GM23338 (cell line): ENCODE results near the gene NANS.

Source experiments
- CREB1 ChIP-seq: fragments of 250-450 bp; sonication (Bioruptor Pico); IDR thresholded peaks from 2 replicates; pipeline ENCODE4 v1.5.0; 2020; ENCODE audit warnings: low read depth, mild to moderate bottlenecking, moderate library complexity
- EZH2 ChIP-seq: fragments of 200-600 bp; sonication (generic); IDR thresholded peaks from one replicate; pipeline ENCODE4 v1.8.0; 2017; ENCODE audit warnings: antibody characterized with exemption, mild to moderate bottlenecking, low read depth; ENCODE audit not compliant: unreplicated experiment
- EZH2phosphoT487 ChIP-seq: fragments of 200-600 bp; sonication (generic); IDR thresholded peaks from one replicate; pipeline ENCODE4 v1.8.1; 2018; ENCODE audit warnings: antibody characterized with exemption; ENCODE audit not compliant: unreplicated experiment
- JUNB ChIP-seq: IDR thresholded peaks from one replicate; pipeline ENCODE4 v1.6.1; 2016; ENCODE audit warnings: antibody characterized with exemption; ENCODE audit not compliant: unreplicated experiment
- POLR2AphosphoS5 ChIP-seq: IDR thresholded peaks from 2 replicates; pipeline ENCODE4 v1.6.1; 2016; ENCODE audit warnings: antibody characterized with exemption, low read depth
- TF ChIP-seq, protein P1 (sequence below), 2 experiments: fragments of 200-600 bp in 1 of 2; sonication (generic) in 1 of 2; conservative IDR thresholded peaks; 2 replicates each; pipeline versions ENCODE4 v1.5.1 to v1.6.1; 2016 to 2017; ENCODE audit warnings: antibody characterized with exemption in 2 of 2, low read depth in 2 of 2, mild to moderate bottlenecking in 2 of 2, moderate library complexity in 1 of 2
- TF ChIP-seq, protein P2 (sequence below): IDR thresholded peaks from one replicate; pipeline ENCODE4 v1.6.1; 2018; ENCODE audit warnings: antibody characterized with exemption; ENCODE audit not compliant: unreplicated experiment
- TF ChIP-seq, protein P3 (sequence below): fragments of 250-450 bp; sonication (Bioruptor Pico); IDR thresholded peaks from 2 replicates; pipeline ENCODE4 v1.5.0; 2020; ENCODE audit warnings: mild to moderate bottlenecking, moderate library complexity

DNA sequence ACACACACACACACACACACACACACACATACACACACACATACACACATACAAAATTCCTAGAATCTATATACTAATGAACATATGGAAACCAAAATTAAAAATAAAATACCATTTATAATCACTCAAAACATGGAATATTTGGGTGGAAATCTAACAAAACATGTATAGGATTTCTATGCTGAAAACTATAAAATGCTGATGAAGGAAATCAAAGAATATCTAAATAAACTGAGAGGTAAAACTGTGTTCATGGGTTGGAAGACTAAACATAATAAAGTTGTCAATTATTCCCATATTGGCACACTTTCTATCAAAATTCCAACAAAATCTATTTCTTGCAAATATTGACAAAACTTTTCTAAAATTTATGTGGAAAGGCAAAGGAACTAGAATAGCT is 25.4 kb upstream of the NANS start:
- TF ChIP-seq, protein P1, sequence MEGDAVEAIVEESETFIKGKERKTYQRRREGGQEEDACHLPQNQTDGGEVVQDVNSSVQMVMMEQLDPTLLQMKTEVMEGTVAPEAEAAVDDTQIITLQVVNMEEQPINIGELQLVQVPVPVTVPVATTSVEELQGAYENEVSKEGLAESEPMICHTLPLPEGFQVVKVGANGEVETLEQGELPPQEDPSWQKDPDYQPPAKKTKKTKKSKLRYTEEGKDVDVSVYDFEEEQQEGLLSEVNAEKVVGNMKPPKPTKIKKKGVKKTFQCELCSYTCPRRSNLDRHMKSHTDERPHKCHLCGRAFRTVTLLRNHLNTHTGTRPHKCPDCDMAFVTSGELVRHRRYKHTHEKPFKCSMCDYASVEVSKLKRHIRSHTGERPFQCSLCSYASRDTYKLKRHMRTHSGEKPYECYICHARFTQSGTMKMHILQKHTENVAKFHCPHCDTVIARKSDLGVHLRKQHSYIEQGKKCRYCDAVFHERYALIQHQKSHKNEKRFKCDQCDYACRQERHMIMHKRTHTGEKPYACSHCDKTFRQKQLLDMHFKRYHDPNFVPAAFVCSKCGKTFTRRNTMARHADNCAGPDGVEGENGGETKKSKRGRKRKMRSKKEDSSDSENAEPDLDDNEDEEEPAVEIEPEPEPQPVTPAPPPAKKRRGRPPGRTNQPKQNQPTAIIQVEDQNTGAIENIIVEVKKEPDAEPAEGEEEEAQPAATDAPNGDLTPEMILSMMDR (conservative IDR thresholded peaks at IDR 0.05; ENCODE audit: low read depth in 2 of 2) = no peak
- TF ChIP-seq CREB1 (no peak), POLR2AphosphoS5 (no peak), EZH2phosphoT487 (no peak), EZH2 (no peak), JUNB (no peak)
- TF ChIP-seq, protein P2, sequence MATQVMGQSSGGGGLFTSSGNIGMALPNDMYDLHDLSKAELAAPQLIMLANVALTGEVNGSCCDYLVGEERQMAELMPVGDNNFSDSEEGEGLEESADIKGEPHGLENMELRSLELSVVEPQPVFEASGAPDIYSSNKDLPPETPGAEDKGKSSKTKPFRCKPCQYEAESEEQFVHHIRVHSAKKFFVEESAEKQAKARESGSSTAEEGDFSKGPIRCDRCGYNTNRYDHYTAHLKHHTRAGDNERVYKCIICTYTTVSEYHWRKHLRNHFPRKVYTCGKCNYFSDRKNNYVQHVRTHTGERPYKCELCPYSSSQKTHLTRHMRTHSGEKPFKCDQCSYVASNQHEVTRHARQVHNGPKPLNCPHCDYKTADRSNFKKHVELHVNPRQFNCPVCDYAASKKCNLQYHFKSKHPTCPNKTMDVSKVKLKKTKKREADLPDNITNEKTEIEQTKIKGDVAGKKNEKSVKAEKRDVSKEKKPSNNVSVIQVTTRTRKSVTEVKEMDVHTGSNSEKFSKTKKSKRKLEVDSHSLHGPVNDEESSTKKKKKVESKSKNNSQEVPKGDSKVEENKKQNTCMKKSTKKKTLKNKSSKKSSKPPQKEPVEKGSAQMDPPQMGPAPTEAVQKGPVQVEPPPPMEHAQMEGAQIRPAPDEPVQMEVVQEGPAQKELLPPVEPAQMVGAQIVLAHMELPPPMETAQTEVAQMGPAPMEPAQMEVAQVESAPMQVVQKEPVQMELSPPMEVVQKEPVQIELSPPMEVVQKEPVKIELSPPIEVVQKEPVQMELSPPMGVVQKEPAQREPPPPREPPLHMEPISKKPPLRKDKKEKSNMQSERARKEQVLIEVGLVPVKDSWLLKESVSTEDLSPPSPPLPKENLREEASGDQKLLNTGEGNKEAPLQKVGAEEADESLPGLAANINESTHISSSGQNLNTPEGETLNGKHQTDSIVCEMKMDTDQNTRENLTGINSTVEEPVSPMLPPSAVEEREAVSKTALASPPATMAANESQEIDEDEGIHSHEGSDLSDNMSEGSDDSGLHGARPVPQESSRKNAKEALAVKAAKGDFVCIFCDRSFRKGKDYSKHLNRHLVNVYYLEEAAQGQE = no peak
- TF ChIP-seq, protein P3, sequence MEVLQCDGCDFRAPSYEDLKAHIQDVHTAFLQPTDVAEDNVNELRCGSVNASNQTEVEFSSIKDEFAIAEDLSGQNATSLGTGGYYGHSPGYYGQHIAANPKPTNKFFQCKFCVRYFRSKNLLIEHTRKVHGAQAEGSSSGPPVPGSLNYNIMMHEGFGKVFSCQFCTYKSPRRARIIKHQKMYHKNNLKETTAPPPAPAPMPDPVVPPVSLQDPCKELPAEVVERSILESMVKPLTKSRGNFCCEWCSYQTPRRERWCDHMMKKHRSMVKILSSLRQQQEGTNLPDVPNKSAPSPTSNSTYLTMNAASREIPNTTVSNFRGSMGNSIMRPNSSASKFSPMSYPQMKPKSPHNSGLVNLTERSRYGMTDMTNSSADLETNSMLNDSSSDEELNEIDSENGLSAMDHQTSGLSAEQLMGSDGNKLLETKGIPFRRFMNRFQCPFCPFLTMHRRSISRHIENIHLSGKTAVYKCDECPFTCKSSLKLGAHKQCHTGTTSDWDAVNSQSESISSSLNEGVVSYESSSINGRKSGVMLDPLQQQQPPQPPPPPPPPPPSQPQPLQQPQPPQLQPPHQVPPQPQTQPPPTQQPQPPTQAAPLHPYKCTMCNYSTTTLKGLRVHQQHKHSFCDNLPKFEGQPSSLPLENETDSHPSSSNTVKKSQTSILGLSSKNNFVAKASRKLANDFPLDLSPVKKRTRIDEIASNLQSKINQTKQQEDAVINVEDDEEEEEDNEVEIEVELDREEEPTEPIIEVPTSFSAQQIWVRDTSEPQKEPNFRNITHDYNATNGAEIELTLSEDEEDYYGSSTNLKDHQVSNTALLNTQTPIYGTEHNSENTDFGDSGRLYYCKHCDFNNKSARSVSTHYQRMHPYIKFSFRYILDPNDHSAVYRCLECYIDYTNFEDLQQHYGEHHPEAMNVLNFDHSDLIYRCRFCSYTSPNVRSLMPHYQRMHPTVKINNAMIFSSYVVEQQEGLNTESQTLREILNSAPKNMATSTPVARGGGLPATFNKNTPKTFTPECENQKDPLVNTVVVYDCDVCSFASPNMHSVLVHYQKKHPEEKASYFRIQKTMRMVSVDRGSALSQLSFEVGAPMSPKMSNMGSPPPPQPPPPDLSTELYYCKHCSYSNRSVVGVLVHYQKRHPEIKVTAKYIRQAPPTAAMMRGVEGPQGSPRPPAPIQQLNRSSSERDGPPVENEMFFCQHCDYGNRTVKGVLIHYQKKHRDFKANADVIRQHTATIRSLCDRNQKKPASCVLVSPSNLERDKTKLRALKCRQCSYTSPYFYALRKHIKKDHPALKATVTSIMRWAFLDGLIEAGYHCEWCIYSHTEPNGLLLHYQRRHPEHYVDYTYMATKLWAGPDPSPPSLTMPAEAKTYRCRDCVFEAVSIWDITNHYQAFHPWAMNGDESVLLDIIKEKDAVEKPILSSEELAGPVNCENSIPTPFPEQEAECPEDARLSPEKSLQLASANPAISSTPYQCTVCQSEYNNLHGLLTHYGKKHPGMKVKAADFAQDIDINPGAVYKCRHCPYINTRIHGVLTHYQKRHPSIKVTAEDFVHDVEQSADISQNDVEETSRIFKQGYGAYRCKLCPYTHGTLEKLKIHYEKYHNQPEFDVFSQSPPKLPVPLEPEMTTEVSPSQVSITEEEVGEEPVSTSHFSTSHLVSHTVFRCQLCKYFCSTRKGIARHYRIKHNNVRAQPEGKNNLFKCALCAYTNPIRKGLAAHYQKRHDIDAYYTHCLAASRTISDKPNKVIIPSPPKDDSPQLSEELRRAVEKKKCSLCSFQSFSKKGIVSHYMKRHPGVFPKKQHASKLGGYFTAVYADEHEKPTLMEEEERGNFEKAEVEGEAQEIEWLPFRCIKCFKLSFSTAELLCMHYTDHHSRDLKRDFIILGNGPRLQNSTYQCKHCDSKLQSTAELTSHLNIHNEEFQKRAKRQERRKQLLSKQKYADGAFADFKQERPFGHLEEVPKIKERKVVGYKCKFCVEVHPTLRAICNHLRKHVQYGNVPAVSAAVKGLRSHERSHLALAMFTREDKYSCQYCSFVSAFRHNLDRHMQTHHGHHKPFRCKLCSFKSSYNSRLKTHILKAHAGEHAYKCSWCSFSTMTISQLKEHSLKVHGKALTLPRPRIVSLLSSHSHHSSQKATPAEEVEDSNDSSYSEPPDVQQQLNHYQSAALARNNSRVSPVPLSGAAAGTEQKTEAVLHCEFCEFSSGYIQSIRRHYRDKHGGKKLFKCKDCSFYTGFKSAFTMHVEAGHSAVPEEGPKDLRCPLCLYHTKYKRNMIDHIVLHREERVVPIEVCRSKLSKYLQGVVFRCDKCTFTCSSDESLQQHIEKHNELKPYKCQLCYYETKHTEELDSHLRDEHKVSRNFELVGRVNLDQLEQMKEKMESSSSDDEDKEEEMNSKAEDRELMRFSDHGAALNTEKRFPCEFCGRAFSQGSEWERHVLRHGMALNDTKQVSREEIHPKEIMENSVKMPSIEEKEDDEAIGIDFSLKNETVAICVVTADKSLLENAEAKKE (CRISPR knock-in tag) = no peak
